AG08395 (cell line): ENCODE measurements around the gene SPATA31E1.

Source experiments
- DNase-seq: peaks from one replicate; pipeline ENCODE4 v3.0.0; 2012; ENCODE audit warnings: mixed read lengths, low spot score

Gene SPATA31E1

GRCh38 chr9:87863882-87864465, 18.7 kb upstream of the SPATA31E1 start:
- no peak for DNase-seq

GRCh38 chr9:87864915-87865314, 17.8 kb upstream of the SPATA31E1 start:
- no peak for DNase-seq

- no peak for DNase-seq
Measured at GRCh38 chr9:87865626-87866025, 17.1 kb upstream of the SPATA31E1 start.

GRCh38 chr9:87867391-87867790, 15.3 kb upstream of the SPATA31E1 start:
- no peak for DNase-seq

- DNase-seq: no peak
Measured at GRCh38 chr9:87868175-87868574, 14.5 kb upstream of the SPATA31E1 start.

GRCh38 chr9:87868635-87869034, 14.0 kb upstream of the SPATA31E1 start:
- DNase-seq: no peak

GRCh38 chr9:87869082-87869481, 13.6 kb upstream of the SPATA31E1 start:
- DNase-seq: no peak

GRCh38 chr9:87871425-87872078, 11.1 kb upstream of the SPATA31E1 start:
- DNase-seq: no peak

GRCh38 chr9:87872079-87872624, 10.5 kb upstream of the SPATA31E1 start:
- peak; percentile 30 for DNase-seq

GRCh38 chr9:87873607-87874303, 8.9 kb upstream of the SPATA31E1 start:
- no peak for DNase-seq

- no peak for DNase-seq
Measured at GRCh38 chr9:87874304-87874623, 8.4 kb upstream of the SPATA31E1 start.

- DNase-seq: no peak
Measured at GRCh38 chr9:87875060-87875459, 7.6 kb upstream of the SPATA31E1 start.

GRCh38 chr9:87875831-87876545, 6.7 kb upstream of the SPATA31E1 start:
- DNase-seq: no peak

GRCh38 chr9:87876708-87877107, 6.0 kb upstream of the SPATA31E1 start:
- no peak for DNase-seq

GRCh38 chr9:87878989-87879511, 3.6 kb upstream of the SPATA31E1 start:
- peak; percentile 77 for DNase-seq

GRCh38 chr9:87880116-87880515, 2.6 kb upstream of the SPATA31E1 start:
- no peak for DNase-seq

- no peak for DNase-seq
Measured at GRCh38 chr9:87880683-87881082, 2.0 kb upstream of the SPATA31E1 start.

GRCh38 chr9:87883274-87883673, 597 bp downstream of the SPATA31E1 start:
- DNase-seq: no peak

- no peak for DNase-seq
Measured at GRCh38 chr9:87883990-87884389, 1.3 kb downstream of the SPATA31E1 start.

GRCh38 chr9:87884578-87885459, 2.1 kb downstream of the SPATA31E1 start:
- DNase-seq: no peak

- no peak for DNase-seq
Measured at GRCh38 chr9:87885484-87886189, 3.0 kb downstream of the SPATA31E1 start.
